ENCODE data around the gene RHBDF1. TPM values are rescaled to one million over a fixed set of nuclear protein-coding genes. Genes with fewer than 3 reads are reported as not detected.

RHBDF1 gene
- total and polyA plus RNA-seq, 2 of the 13 experiments (the other 11 are each of a cell fraction or from before 2014, with no cell fraction given): 5.4 to 26.9 TPM

GRCh38 chr16:53346-54236, 18.8 kb downstream of the RHBDF1 start, which contains the start of the genes POLR3K and SNRNP25 (continued):
- no peak for TF ChIP-seq ADNP (CRISPR knock-in tag; IDR thresholded peaks at IDR 0.05)
- TF ChIP-seq ZFP91 (CRISPR knock-in tag; IDR thresholded peaks at IDR 0.05; ENCODE audit: borderline replicate concordance): peak; percentile 88; the same call in 1 of the 2 replicates
- peak; percentile 69; the same call in 1 of the 2 replicates for TF ChIP-seq ZNF567 (CRISPR knock-in tag; IDR thresholded peaks at IDR 0.05; ENCODE audit: borderline replicate concordance)
- peak; percentile 70 for TF ChIP-seq ZNF143 (CRISPR knock-in tag; IDR thresholded peaks at IDR 0.05)
- peak; percentile 5; the same call in 1 of the 2 replicates for TF ChIP-seq FOXO1 (CRISPR knock-in tag; IDR thresholded peaks at IDR 0.05)
- TF ChIP-seq RAD21 (CRISPR knock-in tag; IDR thresholded peaks at IDR 0.05): peak; percentile 57
- TF ChIP-seq ZNF468 (CRISPR knock-in tag; IDR thresholded peaks at IDR 0.05): no peak
- TF ChIP-seq ZNF383 (CRISPR knock-in tag; IDR thresholded peaks at IDR 0.05; ENCODE audit: borderline replicate concordance): no peak
- TF ChIP-seq SAP130 (CRISPR knock-in tag; IDR thresholded peaks at IDR 0.05; ENCODE audit: low read depth): peak; percentile 64; the same call in 1 of the 2 replicates
- no peak for TF ChIP-seq ZNF253 (CRISPR knock-in tag; IDR thresholded peaks at IDR 0.05; ENCODE audit: borderline replicate concordance)
- peak; percentile 69; the same call in 1 of the 2 replicates for TF ChIP-seq STAT6 (CRISPR knock-in tag; IDR thresholded peaks at IDR 0.05; ENCODE audit: borderline replicate concordance)
- no peak for TF ChIP-seq TOPORS (CRISPR knock-in tag; IDR thresholded peaks at IDR 0.05)
- 0 out of 2 replicates have a peak, but pooled peaks have one; percentile 73 for TF ChIP-seq ZNF354B (CRISPR knock-in tag; IDR thresholded peaks at IDR 0.05)
- TF ChIP-seq PHF20 (CRISPR knock-in tag; IDR thresholded peaks at IDR 0.05): peak; percentile 71
- no peak for TF ChIP-seq GABPA (IDR thresholded peaks at IDR 0.05; ENCODE audit: low read depth, low read length)
- no peak for TF ChIP-seq GABPA (CRISPR knock-in tag; IDR thresholded peaks at IDR 0.05; ENCODE audit: low read depth)
- TF ChIP-seq HNF1B (CRISPR knock-in tag; IDR thresholded peaks at IDR 0.05): peak; percentile 43; the same call in 1 of the 2 replicates
- TF ChIP-seq YEATS4 (CRISPR knock-in tag; IDR thresholded peaks at IDR 0.05; ENCODE audit: borderline replicate concordance): peak; percentile 85; the same call in 1 of the 2 replicates
- no peak for TF ChIP-seq RARG (CRISPR knock-in tag; IDR thresholded peaks at IDR 0.05; ENCODE audit: low read depth)
- TF ChIP-seq TRIM22 (IDR thresholded peaks at IDR 0.05): no peak
- peak; percentile 56; the same call in 1 of the 2 replicates for TF ChIP-seq ZC3H13 (CRISPR knock-in tag; IDR thresholded peaks at IDR 0.05)

Measured in HepG2 (cell line).